Upper lobe of left lung (tissue), 4 donors: ENCODE results near the gene KRT3.

Experiments
- POLR2A ChIP-seq, 4 donors: fragments of 450-650 bp; IDR thresholded peaks; one replicate each; pipeline ENCODE4 v1.5.1; 2016 to 2017; ENCODE audit warnings: antibody characterized with exemption in 4 of 4, mild to moderate bottlenecking in 2 of 4
- POLR2AphosphoS5 ChIP-seq, 2 donors: sonication (generic); formaldehyde crosslinking; IDR thresholded peaks; one replicate each; pipeline ENCODE4 v1.5.1; 2017; ENCODE audit warnings: antibody characterized with exemption in 2 of 2
- TF ChIP-seq, protein P1 (sequence below), 6 experiments: fragments of 450-650 bp in 4 of 6; fragments of 200-600 bp in 2 of 6; sonication (generic) in 2 of 6; IDR thresholded peaks; one replicate each; pipeline ENCODE4 v1.5.1; 2016 to 2019; ENCODE audit warnings: antibody characterized with exemption in 6 of 6

DNA sequence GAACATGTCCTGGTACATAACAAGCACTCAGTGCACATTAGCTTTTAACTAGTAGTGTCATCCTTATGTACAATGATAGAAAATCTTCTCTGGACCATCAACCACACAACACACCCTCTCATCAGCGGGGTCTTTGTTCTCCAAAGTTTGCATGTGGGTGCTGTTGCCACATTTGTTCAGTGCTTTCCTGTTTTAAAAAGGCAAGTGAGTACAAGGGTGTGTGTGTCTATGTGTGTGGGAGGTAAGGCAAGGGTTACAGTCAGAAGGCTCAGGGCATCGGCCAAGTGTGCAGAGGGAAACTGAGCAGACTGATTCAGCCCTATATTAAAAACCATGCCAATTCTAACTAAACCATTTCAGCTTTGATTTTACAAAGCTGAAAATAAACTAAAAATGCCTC is 36.7 kb downstream of the KRT3 start:
- TF ChIP-seq POLR2A (IDR thresholded peaks at IDR 0.05): no peak
- TF ChIP-seq, protein P1, sequence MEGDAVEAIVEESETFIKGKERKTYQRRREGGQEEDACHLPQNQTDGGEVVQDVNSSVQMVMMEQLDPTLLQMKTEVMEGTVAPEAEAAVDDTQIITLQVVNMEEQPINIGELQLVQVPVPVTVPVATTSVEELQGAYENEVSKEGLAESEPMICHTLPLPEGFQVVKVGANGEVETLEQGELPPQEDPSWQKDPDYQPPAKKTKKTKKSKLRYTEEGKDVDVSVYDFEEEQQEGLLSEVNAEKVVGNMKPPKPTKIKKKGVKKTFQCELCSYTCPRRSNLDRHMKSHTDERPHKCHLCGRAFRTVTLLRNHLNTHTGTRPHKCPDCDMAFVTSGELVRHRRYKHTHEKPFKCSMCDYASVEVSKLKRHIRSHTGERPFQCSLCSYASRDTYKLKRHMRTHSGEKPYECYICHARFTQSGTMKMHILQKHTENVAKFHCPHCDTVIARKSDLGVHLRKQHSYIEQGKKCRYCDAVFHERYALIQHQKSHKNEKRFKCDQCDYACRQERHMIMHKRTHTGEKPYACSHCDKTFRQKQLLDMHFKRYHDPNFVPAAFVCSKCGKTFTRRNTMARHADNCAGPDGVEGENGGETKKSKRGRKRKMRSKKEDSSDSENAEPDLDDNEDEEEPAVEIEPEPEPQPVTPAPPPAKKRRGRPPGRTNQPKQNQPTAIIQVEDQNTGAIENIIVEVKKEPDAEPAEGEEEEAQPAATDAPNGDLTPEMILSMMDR (IDR thresholded peaks at IDR 0.05): no peak
- no peak for TF ChIP-seq POLR2AphosphoS5 (IDR thresholded peaks at IDR 0.05)
